MV-4-11 (cell line): ENCODE results near the gene ENDOD1.
"Not testable (repeated sequence)": the region's sequence is repeated elsewhere in the genome, so short reads cannot be mapped to it uniquely, and the experiment has no call there.

Source experiments
- DNase-seq: peaks from one replicate; lab custom pipeline; 2025; lab: John Stamatoyannopoulos, UW

ENDOD1 gene

GRCh38 chr11:95104121-95104830, 14.6 kb downstream of the ENDOD1 start:
- no peak for DNase-seq

- no peak for DNase-seq
These were observed 15.2 kb downstream of the ENDOD1 start for GRCh38 chr11:95104856-95105255.

- DNase-seq: no peak
These were observed 18.5 kb downstream of the ENDOD1 start for GRCh38 chr11:95108159-95108611.

GRCh38 chr11:95108671-95109551, 19.3 kb downstream of the ENDOD1 start:
- DNase-seq: no peak

GRCh38 chr11:95111471-95111870, 21.8 kb downstream of the ENDOD1 start:
- DNase-seq: not testable (repeated sequence)

GRCh38 chr11:95111923-95112540, 22.4 kb downstream of the ENDOD1 start:
- no peak for DNase-seq

- DNase-seq: no peak
These were observed 26.0 kb downstream of the ENDOD1 start for GRCh38 chr11:95115597-95115996.

GRCh38 chr11:95119361-95120060, 29.9 kb downstream of the ENDOD1 start:
- DNase-seq: no peak

GRCh38 chr11:95121698-95122097, 32.1 kb downstream of the ENDOD1 start:
- DNase-seq: no peak

GRCh38 chr11:95123556-95123955, 33.9 kb downstream of the ENDOD1 start:
- no peak for DNase-seq

- DNase-seq: no peak
These were observed 39.0 kb downstream of the ENDOD1 start for GRCh38 chr11:95128602-95129001.

- DNase-seq: peak; percentile 65
These were observed 43.3 kb downstream of the ENDOD1 start for GRCh38 chr11:95132956-95133355.

- DNase-seq: no peak
These were observed 44.8 kb downstream of the ENDOD1 start for GRCh38 chr11:95134491-95134890.

GRCh38 chr11:95135155-95135554, 45.5 kb downstream of the ENDOD1 start:
- DNase-seq: no peak

- DNase-seq: no peak
These were observed 46.2 kb downstream of the ENDOD1 start for GRCh38 chr11:95135880-95136279.

- not testable (repeated sequence) for DNase-seq
These were observed 47.1 kb downstream of the ENDOD1 start for GRCh38 chr11:95136747-95137146.

- no peak for DNase-seq
These were observed 47.7 kb downstream of the ENDOD1 start for GRCh38 chr11:95137299-95137698.

GRCh38 chr11:95138448-95138847, 48.8 kb downstream of the ENDOD1 start:
- DNase-seq: peak; percentile 44

GRCh38 chr11:95140397-95141033, 50.9 kb downstream of the ENDOD1 start:
- DNase-seq: no peak

- no peak for DNase-seq
These were observed 52.8 kb downstream of the ENDOD1 start for GRCh38 chr11:95142431-95142830.

GRCh38 chr11:95143106-95143681, 53.5 kb downstream of the ENDOD1 start:
- no peak for DNase-seq
